ENCODE results near the gene GID4. TPM values are rescaled to one million over a fixed set of nuclear protein-coding genes. Genes with fewer than 3 reads are reported as not detected.

Gene GID4
- total RNA-seq, 4 donors from 2014 or later = 13.9 to 23.5 (median 17.6) TPM

- Histone ChIP-seq H3K27ac (no peak overlapping the region), H3K27me3 (no peaks in the 10 kb centered on the region), H3K36me3 (peaks cover 12% of the 10 kb centered on the region), H3K4me3 (no peak overlapping the region), H3K4me1 (peaks cover 13% of the 10 kb centered on the region), H3K9me3 (no peaks in the 10 kb centered on the region)
- WGBS = 80% methylated on average over 12 of the region's 12 CpGs
- no peak for TF ChIP-seq CTCF (IDR thresholded peaks at IDR 0.05)
- TF ChIP-seq EP300 (IDR thresholded peaks at IDR 0.05) = no peak
- TF ChIP-seq POLR2A (IDR thresholded peaks at IDR 0.05) = no peak
- TF ChIP-seq POLR2AphosphoS5 (IDR thresholded peaks at IDR 0.05) = no peak
- DNase-seq (ENCODE audit: low spot score in 2 of 2) = no peak
Observed at GRCh38 chr17:18016426-18016825, 22.8 kb upstream of the GID4 start.

DNA sequence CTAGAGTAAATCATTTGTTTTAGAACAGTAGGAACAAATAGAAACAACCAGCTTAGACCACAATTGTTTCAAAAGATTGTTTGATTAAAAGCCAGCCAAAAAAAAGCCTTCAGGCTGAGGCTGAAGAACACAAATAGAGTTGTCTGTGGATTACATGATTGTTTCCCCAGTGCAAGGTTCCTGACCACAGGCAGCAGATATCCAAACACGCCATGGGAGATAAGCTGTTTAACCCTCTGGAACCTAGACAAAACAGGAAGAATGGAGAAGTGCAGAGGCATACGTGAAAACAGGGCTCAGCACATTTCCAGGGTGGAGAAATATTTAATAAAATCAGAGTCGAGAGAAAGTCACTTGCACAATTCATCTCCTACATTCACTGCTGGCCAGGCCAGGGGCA, 21.2 kb upstream of the GID4 start:
- H3K27ac ChIP-seq = no peak overlapping the region

GRCh38 chr17:18018411-18018921, 20.7 kb upstream of the GID4 start:
- WGBS = 91% methylated on average over 15 of the region's 15 CpGs

More for the DNA sequence above, 21.2 kb upstream of the GID4 start:
- Histone ChIP-seq H3K27me3 (no peaks in the 10 kb centered on the region), H3K4me1 (peaks cover 13% of the 10 kb centered on the region), H3K9me3 (no peaks in the 10 kb centered on the region), H3K4me3 (no peak overlapping the region), H3K36me3 (peaks cover 17% of the 10 kb centered on the region)
- WGBS = 71% methylated on average over 3 of the region's 3 CpGs
- DNase-seq (ENCODE audit: low spot score in 2 of 2) = no peak
- TF ChIP-seq EP300 (IDR thresholded peaks at IDR 0.05) = no peak
- no peak for TF ChIP-seq POLR2AphosphoS5 (IDR thresholded peaks at IDR 0.05)
- no peak for TF ChIP-seq POLR2A (IDR thresholded peaks at IDR 0.05)
- no peak for TF ChIP-seq CTCF (IDR thresholded peaks at IDR 0.05)

DNA sequence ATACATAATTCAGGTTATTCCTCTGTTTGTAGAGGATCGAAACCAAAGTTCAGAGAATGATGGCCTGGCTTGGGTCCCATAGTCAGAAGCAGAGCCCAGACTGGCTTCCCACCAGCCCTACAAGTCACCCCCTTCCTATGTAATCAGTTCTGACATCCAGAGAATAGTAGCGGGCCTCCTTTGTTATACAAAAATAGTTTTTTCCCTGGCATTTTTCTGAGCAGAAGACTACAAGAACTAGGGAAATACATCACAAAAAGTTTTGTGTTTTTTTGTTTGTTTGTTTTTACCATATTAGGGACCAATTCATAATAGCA, 19.4 kb upstream of the GID4 start:
- H3K9me3 ChIP-seq = no peaks in the 10 kb centered on the region
- H3K27me3 ChIP-seq = no peaks in the 10 kb centered on the region
- no peak overlapping the region for H3K27ac ChIP-seq

More at GRCh38 chr17:18018411-18018921, 20.7 kb upstream of the GID4 start:
- no peak overlapping the region for H3K27ac ChIP-seq
- no peak overlapping the region for H3K4me3 ChIP-seq
- no peaks in the 10 kb centered on the region for H3K9me3 ChIP-seq
- DNase-seq (ENCODE audit: low spot score in 2 of 2) = no peak
- H3K36me3 ChIP-seq = peaks cover 17% of the 10 kb centered on the region
- H3K4me1 ChIP-seq = peaks cover 13% of the 10 kb centered on the region
- TF ChIP-seq EP300 (IDR thresholded peaks at IDR 0.05) (no peak), POLR2AphosphoS5 (IDR thresholded peaks at IDR 0.05) (no peak), CTCF (IDR thresholded peaks at IDR 0.05) (no peak), POLR2A (IDR thresholded peaks at IDR 0.05) (no peak)
- no peaks in the 10 kb centered on the region for H3K27me3 ChIP-seq

GRCh38 chr17:18020971-18021370, 18.2 kb upstream of the GID4 start:
- Histone ChIP-seq H3K36me3 (peaks cover 8% of the 10 kb centered on the region), H3K9me3 (no peaks in the 10 kb centered on the region), H3K27me3 (no peaks in the 10 kb centered on the region)

More for the DNA sequence above, 19.4 kb upstream of the GID4 start:
- TF ChIP-seq POLR2AphosphoS5 (IDR thresholded peaks at IDR 0.05) = no peak
- no peak for TF ChIP-seq POLR2A (IDR thresholded peaks at IDR 0.05)
- TF ChIP-seq CTCF (IDR thresholded peaks at IDR 0.05) = no peak
- no peak for TF ChIP-seq EP300 (IDR thresholded peaks at IDR 0.05)
- H3K36me3 ChIP-seq = peaks cover 17% of the 10 kb centered on the region
- DNase-seq (ENCODE audit: low spot score in 2 of 2) = no peak
- H3K4me1 ChIP-seq = peaks cover 13% of the 10 kb centered on the region
- WGBS = 82% methylated on average over 2 of the region's 2 CpGs
- H3K4me3 ChIP-seq = no peak overlapping the region

More at GRCh38 chr17:18020971-18021370, 18.2 kb upstream of the GID4 start:
- no peak for DNase-seq (ENCODE audit: low spot score in 2 of 2)
- WGBS = 85% methylated on average over 5 of the region's 6 CpGs
- TF ChIP-seq POLR2AphosphoS5 (IDR thresholded peaks at IDR 0.05) (no peak), EP300 (IDR thresholded peaks at IDR 0.05) (no peak), CTCF (IDR thresholded peaks at IDR 0.05) (no peak), POLR2A (IDR thresholded peaks at IDR 0.05) (no peak)
- peaks cover 19% of the 10 kb centered on the region for H3K4me1 ChIP-seq
- H3K4me3 ChIP-seq = no peak overlapping the region
- no peak overlapping the region for H3K27ac ChIP-seq
